Osteocyte (in vitro differentiated cells): Measurements from ENCODE around the gene CAND2. TPM values are rescaled to one million over a fixed set of nuclear protein-coding genes. Genes with fewer than 3 reads are reported as not detected.

Source experiments
- DNase-seq: peaks from one replicate; pipeline ENCODE4 v3.0.0; 2021; ENCODE audit warnings: mixed read lengths; ENCODE audit not compliant: unreplicated experiment; ENCODE audit errors: extremely low spot score
- H3K27ac Mint-ChIP-seq: one replicate; pipeline ENCODE4 v1.8.0; 2021; ENCODE audit warnings: mild to moderate bottlenecking, mixed read lengths; ENCODE audit not compliant: unreplicated experiment
- H3K27me3 Mint-ChIP-seq: one replicate; pipeline ENCODE4 v1.8.0; 2021; ENCODE audit warnings: mixed read lengths; ENCODE audit not compliant: unreplicated experiment
- H3K36me3 Mint-ChIP-seq: one replicate; pipeline ENCODE4 v1.8.0; 2021; ENCODE audit warnings: mixed read lengths; ENCODE audit not compliant: unreplicated experiment
- H3K4me1 Mint-ChIP-seq: one replicate; pipeline ENCODE4 v1.8.0; 2021; ENCODE audit warnings: mixed read lengths; ENCODE audit not compliant: unreplicated experiment
- H3K4me3 Mint-ChIP-seq: one replicate; pipeline ENCODE4 v1.8.0; 2021; ENCODE audit warnings: mild to moderate bottlenecking, moderate library complexity, mixed read lengths; ENCODE audit not compliant: unreplicated experiment
- H3K9me3 Mint-ChIP-seq: one replicate; pipeline ENCODE4 v1.8.0; 2021; ENCODE audit warnings: mixed read lengths; ENCODE audit not compliant: unreplicated experiment
- CTCF ChIP-seq: fragments of 200-600 bp; sonication (generic); IDR thresholded peaks from 2 replicates; pipeline ENCODE4 v1.5.0; 2021; ENCODE audit warnings: antibody characterized with exemption, mild to moderate bottlenecking, moderate library complexity
- total RNA-seq: library from RNA; stranded (reverse); gene quantifications from 2 replicates; pipeline ENCODE4 v1.2.1, GENCODE V29; 2021

Gene CAND2
- total RNA-seq, 1 donor from 2014 or later = 10.4 TPM

- no peak overlapping the region for H3K4me3 Mint-ChIP-seq
- no peaks in the 10 kb centered on the region for H3K9me3 Mint-ChIP-seq
- peaks cover 12% of the 10 kb centered on the region for H3K4me1 Mint-ChIP-seq
- no peak for DNase-seq
- no peak overlapping the region for H3K27ac Mint-ChIP-seq
- H3K27me3 Mint-ChIP-seq = no peaks in the 10 kb centered on the region
- H3K36me3 Mint-ChIP-seq = peaks cover 10% of the 10 kb centered on the region
- no peak for TF ChIP-seq CTCF
Measured at GRCh38 chr3:12828751-12829150, 32.3 kb downstream of the CAND2 start.

DNA sequence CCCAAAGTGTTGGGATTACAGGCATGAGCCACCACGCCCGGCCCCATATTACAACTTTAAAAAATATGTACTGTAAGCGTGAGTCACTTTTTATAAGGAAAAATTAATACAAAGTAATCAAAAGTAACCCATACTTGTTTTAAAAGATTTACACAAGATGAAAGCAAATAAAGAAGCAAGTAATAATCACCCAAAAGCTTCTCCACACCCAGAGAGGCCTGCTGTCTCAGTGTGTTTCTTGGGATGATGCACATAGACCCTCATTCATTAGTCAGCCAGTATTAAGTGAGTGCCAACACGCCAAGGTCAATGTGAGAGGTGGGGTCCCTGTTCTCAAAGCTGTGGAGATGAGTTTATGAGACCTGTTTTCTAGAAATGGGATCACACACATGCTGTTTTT, 32.9 kb downstream of the CAND2 start:
- Mint-ChIP-seq H3K27me3 (no peaks in the 10 kb centered on the region), H3K4me1 (peaks cover 12% of the 10 kb centered on the region), H3K36me3 (peaks cover 13% of the 10 kb centered on the region), H3K27ac (no peak overlapping the region), H3K4me3 (no peak overlapping the region), H3K9me3 (no peaks in the 10 kb centered on the region)
- TF ChIP-seq CTCF = no peak
- DNase-seq = no peak

GRCh38 chr3:12829886-12830784, 33.7 kb downstream of the CAND2 start:
- no peak overlapping the region for H3K4me3 Mint-ChIP-seq
- H3K36me3 Mint-ChIP-seq = peaks cover 17% of the 10 kb centered on the region
- TF ChIP-seq CTCF = no peak
- no peak for DNase-seq
- H3K9me3 Mint-ChIP-seq = no peaks in the 10 kb centered on the region
- peaks cover 12% of the 10 kb centered on the region for H3K4me1 Mint-ChIP-seq
- peak overlapping the region; percentile 74 for H3K27ac Mint-ChIP-seq
- H3K27me3 Mint-ChIP-seq = no peaks in the 10 kb centered on the region

DNA sequence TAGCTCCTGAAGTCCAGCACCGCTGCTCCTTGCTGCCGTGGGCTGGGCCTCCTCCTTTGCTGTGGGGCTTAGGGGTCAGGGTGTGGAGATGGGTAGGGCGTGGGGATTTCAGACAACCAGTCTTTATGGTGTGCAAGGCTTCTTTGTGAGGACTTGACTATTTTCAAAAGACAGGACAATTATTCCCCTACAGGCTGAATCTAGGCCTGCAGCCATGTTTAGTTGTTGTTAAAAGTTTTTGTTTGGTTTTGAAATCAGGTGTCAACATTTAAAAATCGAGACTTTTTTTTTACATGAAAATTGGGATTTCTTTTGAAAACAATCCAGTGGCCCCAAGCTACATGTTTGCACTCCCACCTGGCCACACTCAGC, 34.3 kb downstream of the CAND2 start:
- no peaks in the 10 kb centered on the region for H3K27me3 Mint-ChIP-seq
- DNase-seq = no peak
- peaks cover 12% of the 10 kb centered on the region for H3K4me1 Mint-ChIP-seq
- no peaks in the 10 kb centered on the region for H3K9me3 Mint-ChIP-seq
- TF ChIP-seq CTCF = peak; percentile 9
- H3K36me3 Mint-ChIP-seq = peaks cover 21% of the 10 kb centered on the region
- H3K27ac Mint-ChIP-seq = peak overlapping the region; percentile 74
- H3K4me3 Mint-ChIP-seq = no peak overlapping the region

DNA sequence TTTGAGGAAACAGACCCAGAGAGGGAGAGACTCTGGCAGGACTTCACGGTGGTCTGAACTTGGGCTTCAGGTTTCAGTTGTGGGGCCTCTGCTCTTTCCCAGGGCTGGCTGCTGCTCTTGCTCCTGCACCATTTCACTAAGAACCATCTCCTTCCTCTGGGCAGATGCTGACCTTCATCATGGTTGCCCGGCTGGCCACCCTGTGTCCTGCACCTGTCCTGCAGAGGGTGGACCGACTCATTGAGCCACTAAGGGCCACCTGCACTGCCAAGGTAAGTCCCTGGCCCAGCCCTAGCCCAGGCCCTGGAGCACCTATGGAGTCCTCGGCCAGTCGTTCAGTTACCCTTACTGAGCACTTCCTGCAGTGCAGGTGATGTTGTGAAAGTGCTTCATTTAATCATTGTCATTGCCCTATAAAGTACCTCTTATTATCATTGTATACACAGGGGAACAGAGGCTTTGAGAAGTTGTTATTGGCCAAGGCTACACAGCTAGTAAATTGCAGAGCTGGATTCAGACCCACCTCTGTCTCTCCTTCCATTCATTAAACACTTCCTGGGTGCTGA, 34.9 kb downstream of the CAND2 start:
- Mint-ChIP-seq H3K27me3 (no peaks in the 10 kb centered on the region), H3K9me3 (no peaks in the 10 kb centered on the region), H3K4me3 (no peak overlapping the region), H3K36me3 (peaks cover 22% of the 10 kb centered on the region), H3K4me1 (peaks cover 12% of the 10 kb centered on the region), H3K27ac (no peak overlapping the region)
- no peak for DNase-seq
- no peak for TF ChIP-seq CTCF
